GM18858 (cell line): ENCODE data around the gene UTP3.
"Not testable (repeated sequence)": the region's sequence is repeated elsewhere in the genome, so short reads cannot be mapped to it uniquely, and the experiment has no call there.

ENCODE experiments used
- ATAC-seq: cut with Tn5 transposase; IDR thresholded peaks from one replicate; pipeline ENCODE4 v1.9.1; 2021; ENCODE audit not compliant: unreplicated experiment

The UTP3 gene

DNA sequence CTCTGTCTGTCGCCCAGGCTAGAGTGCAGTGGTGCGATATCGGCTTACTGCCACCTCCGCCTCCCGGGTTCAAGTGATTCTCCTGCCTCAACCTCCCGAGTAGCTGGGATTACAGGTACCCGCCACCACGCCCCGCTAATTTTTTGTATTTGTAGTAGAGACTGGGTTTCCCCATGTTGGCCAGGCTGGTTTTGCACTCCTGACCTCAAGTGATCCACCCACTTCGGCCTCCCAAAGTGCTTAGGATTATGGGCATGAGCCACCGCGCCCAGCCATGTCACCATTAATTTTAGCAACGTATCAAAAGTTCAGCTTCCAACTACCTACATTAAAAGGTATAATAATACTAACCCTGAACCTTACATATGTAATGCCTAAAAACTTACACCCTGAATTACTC is 940 bp upstream of the UTP3 start:
- ATAC-seq = no peak

DNA sequence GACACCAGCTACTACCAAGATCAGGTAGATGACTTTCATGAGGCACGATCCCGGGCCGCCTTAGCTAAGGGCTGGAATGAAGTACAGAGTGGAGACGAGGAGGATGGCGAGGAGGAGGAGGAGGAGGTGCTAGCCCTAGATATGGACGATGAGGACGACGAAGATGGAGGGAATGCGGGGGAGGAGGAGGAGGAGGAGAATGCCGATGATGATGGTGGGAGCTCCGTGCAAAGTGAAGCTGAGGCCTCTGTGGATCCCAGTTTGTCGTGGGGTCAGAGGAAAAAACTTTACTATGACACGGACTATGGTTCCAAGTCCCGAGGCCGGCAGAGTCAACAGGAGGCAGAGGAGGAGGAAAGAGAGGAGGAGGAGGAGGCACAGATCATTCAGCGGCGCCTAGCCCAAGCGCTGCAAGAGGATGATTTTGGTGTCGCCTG is 481 bp downstream of the UTP3 start:
- ATAC-seq = no peak

DNA sequence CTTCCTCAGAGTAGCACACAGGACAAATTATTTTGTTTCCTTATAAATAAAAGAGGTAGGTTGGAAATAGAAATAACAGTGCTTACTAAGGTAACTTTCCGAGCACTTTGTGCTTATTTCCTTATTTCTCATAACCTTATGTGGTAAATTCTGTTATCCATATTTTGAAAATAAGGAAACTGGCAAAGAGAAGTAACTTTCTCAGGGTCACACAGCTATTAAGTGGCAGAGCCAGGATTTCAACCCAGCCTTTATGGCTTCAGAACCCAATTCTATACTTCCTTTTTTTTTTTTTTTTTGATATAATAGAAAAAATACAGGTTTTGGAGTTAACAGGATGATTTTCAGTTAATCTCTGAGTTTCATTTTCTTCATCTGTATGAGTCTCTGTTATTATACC is 3.3 kb downstream of the UTP3 start:
- ATAC-seq = no peak

DNA sequence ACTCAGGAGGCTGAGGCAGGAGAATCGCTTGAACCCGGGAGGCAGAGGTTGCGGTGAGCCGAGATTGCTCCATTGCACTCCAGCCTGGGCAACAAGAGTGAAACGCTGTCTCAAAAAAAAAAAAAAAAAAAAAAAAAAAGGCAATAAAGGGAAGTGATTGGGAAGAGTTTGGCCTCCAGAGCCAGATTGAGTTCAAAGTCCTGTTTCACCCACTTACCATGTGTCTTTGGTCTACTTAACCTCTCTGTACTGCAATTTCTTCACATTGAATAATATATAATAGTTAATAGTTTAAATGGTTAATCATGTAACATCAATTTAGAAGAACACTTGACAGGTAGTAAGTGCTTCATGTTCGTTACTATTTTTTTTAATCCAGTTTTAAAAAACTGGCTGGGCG is 6.3 kb downstream of the UTP3 start:
- ATAC-seq = not testable (repeated sequence)

DNA sequence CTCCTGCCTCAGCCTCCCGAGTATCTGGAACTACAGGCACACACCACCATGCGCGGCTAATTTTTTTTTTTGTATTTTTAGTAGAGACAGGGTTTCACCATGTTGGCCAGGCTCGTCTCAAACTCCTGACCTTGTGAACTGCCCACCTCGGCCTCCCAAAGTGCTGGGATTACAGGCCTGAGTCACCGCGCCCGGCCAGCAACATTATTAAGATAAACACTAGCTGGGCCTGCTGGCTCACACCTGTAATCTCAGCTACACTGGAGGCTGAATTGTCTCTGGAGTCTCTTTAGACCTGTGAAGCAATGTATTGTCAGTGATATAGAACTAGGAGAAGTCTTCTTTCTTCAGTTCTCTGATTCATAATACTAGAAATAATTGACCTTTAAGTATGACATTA is 10.1 kb downstream of the UTP3 start:
- ATAC-seq = not testable (repeated sequence)

DNA sequence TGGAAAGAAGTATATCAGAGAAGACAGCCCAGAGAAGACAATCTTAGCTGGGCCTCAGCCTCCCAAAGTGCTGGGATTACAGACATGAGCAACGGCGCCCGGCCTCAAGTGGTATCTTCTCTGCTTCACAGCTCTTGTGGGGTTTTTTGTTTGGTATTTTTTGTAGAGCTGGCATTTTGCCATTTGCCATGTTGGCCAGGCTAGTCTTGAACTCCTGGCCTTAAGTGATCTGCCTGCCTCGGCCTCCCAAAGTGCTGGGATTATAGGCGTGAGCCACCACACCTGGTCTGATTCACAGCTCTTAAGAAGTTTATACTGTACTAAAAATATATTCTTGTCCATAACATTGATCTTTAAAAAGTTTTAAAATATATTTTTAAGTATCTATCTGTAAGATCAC is 12.4 kb downstream of the UTP3 start:
- ATAC-seq = no peak

DNA sequence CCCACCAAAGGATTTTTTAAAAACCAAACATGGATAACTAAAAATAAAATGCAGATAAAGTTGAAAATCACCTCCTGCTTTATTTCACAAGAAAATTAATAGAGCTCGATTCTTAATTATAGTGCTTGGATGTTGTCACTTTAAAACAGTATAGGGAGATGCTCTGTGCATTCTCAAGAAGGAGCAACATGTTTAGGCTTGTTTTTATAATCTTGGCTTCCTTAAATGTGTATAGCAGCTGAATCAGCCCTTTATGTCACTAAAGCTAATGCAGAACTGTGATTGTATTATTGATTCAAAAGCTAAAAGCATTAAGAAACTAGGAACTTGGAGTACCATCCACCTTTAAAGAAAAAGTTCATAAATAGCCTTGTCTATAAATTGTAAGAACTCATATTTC is 12.9 kb downstream of the UTP3 start:
- no peak for ATAC-seq

DNA sequence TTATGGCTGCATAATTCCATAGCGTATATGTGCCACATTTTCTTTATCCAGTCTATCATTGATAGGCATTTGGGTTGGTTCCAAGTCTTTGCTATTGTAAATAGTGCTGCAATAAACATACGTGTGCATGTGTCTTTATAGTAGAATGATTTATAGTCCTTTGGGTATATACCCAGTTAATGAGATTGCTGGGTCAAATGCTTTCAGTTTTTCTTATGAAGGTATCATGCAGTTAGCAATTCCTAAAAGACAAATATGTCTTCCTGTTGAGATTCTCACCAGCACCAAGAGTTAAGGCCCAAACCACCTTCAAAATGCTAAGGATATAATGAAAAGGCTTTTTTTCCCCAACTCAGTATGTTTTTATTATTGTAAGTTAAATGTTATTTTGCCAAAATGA is 14.3 kb downstream of the UTP3 start:
- not testable (repeated sequence) for ATAC-seq

DNA sequence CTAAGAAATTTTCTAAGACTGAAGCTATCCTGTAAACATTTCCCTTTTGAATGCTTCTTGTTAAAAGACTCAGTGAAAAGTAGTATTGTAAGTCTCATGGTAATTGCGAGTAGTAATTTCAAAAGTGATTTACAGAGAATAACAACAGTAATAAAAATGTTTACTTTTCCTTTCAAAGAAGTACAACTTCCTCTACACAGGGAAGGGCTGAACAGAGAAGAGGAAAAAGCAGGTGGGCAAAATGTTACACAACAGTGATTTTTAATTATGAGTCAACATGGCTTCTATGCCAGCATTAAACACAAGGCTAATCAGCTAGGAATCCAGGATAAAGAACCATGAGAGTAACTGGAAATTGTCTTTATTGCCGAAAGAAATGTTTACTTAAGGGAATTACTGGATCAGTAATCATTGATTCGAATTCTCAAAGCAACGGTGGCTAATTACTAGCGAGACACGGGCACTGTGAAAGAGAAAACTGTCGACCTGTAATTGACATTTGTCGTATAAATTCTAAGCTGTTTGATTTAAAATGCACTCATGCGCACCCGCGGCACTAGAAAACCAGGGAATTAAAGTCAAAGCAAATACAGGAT is 15.4 kb downstream of the UTP3 start:
- no peak for ATAC-seq

DNA sequence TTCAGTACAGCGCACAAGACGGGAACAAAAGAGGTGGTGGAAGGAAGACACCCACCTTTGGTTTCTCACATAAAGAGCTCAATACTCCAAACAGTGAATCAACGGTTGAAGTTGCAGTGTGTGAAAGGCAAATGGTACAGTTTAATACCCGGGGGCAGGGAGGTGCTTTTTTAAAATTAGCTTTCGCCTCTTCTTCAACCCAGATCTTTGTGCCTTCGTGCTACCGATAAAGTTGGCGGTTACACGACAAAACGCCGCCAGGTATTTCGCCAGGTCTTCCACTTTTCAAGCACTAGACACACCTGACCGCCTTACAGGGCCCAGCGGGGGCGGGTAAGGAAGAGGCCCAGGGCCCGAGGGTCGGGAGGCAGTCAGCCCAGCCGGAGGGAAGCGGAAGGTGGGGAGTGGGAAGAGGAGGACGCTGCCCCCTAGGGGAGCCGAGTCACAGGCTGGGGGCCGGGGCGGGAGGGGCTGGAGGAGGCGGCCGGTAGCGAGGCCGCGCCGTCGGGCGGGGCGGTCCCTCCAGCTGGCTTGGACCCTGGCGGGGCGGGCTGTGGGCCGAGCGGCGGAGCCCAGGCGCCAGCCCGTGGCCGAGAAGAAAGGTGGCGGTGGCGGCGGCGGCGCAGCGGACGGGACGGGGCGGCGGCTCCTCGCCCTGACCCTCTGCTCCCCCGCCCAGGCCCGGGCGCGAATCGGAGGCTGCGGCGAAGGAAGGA is 16.0 kb downstream of the UTP3 start:
- peak; percentile 35 for ATAC-seq

DNA sequence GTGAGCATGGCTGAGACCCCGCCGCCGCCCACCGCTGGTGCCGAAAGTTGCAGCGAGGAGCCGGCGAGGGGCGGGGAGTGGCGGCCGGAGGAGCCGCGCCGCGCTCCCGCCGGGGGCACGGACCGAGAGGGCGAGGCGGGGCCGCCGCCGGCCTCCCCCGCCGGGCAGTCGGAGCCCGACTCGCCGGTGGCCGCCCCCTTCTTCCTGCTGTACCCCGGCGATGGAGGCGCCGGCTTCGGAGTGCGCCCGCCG is 16.5 kb downstream of the UTP3 start:
- peak; percentile 25 for ATAC-seq

DNA sequence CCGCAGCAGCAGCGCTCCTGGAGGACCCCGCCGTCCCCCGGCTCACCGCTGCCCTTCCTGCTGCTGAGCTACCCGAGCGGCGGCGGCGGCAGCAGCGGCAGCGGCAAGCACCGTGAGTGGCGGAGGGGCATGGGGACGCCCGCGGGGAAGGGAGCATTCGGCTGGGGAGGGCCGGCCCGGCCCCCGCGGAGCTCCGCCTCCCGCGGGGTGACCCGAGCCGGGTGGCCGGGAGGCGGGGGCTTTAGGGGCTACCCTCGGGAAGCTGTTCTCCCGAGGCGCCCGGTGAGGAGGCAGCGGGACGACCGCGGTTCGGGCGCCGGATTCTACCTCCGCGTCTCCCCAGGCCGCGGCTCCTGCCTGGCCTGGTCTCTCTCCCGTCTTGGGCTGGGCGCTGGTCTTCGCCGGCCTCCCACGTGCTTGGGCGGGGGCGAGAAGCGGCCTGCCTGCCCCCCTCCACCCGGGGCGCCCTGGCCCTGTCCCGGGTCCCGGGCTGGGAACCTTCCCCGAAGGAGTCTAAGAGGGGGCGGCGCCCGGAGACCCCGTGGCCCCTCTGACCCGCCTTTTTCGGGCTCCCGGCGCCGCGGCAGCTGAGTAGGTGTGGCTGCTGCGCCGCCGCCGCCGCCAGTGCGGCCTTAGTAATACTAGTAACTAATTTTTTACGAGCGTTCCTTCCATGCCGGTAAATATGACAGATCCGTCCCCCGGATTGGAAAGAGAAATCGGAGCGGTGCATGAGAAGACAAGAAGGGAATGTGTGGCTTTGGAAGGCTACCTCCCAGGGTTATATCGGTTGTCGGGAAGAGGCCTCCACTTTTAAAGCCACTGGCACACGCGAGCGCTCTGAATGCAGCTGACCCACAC is 17.1 kb downstream of the UTP3 start:
- ATAC-seq = peak; percentile 46

DNA sequence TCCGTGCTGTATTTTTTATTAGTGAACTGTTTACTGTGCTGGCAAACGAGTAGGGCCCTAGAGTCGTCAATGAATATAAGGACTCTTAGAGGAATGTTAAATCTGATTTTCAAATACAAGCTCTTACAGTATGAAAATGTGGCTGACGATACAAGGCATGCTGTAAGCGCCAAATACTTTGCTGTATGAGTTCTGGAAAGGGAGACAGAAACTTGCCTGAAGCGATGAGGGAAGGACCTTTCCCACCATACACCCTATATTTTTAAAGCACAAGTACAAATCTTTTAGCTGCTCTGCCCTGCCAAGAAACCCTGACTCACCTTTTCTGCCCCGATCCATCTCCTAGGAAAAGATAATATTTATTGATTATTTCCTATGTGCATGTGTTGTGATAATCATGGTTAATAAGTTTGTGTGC is 17.7 kb downstream of the UTP3 start:
- ATAC-seq = no peak

DNA sequence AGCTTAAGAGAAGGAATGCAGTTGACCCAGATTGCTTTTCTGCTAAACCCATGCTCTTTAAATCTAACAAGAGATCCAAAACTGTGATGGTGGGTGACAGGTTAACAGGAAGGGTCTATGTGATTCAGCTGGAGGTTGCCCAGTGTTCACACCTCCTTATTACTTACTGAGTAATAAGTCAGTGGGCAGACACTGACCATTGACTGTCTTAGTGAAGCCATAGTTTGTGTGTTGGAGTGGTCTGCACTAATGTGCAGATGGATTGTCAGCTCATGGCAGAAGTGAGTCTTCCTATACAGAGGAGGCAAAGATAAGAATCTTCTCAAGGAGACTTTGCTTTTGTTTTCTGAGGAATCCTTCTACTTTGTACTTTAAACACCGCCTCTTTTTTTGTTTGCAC is 18.2 kb downstream of the UTP3 start:
- ATAC-seq = no peak

DNA sequence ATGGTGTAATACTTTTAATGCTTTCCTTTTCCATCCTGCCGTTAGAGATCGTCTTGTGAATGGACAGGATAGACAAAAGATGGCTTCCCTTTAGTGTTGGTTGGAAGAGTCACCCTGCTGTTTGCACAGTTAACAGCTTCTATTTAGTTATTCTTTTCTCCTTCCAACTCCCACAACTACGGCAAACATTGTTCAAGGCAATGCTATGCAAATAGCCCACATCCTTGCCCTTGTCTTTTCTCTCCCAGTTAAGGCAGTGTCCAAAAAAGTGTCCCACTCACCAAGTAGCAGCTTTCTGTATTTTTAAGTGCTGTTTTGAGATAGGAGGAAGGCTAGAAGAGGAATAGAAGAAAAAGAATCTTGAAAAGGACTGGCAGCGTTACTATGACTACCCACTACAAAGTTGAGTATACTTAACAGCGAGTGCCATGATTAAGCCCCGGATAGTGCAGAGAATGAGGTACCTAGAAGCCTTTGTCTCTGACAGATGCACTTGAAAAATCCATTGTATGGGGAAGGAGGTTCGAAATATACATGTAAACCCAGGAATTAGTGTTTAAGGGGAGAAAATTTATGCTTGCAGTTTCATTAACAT is 21.4 kb downstream of the UTP3 start:
- no peak for ATAC-seq

DNA sequence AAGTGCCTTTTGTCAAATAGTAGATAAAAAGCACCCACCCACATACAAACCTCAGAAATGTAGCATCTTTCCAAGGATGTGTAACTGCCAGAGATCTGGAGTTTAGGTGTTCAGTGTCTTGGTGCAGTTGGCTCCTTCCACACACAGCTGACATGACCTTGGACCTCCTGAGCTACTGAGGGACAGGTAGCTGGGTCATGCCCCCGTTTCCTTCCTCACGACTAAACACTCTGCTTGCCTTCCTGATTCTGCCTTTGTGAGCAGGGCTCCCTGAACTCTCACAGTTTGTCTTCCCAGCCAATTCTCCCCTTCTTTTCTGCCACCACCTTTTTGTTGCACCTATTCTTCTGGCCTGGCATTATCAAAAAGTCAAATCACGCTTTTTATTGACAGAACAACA is 23.3 kb downstream of the UTP3 start:
- ATAC-seq = no peak

DNA sequence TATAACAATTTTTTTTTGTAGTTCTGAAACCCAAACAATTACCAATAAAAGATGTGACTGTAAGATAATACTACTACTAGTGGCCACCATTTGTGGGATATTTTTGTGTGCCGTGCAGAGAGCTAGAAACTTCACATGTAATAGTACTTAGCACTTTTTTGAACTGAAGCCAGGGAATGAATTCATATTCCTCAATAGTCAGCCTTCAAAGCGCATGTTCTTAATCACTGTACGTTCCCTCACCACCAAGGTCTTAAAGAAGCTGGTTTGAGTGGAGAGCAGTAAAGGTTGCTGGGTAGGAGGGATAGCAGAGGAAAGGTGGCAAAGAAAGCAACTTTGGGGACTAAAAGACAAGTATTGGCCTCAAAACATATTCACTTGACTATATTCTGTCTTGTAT is 23.8 kb downstream of the UTP3 start:
- no peak for ATAC-seq

DNA sequence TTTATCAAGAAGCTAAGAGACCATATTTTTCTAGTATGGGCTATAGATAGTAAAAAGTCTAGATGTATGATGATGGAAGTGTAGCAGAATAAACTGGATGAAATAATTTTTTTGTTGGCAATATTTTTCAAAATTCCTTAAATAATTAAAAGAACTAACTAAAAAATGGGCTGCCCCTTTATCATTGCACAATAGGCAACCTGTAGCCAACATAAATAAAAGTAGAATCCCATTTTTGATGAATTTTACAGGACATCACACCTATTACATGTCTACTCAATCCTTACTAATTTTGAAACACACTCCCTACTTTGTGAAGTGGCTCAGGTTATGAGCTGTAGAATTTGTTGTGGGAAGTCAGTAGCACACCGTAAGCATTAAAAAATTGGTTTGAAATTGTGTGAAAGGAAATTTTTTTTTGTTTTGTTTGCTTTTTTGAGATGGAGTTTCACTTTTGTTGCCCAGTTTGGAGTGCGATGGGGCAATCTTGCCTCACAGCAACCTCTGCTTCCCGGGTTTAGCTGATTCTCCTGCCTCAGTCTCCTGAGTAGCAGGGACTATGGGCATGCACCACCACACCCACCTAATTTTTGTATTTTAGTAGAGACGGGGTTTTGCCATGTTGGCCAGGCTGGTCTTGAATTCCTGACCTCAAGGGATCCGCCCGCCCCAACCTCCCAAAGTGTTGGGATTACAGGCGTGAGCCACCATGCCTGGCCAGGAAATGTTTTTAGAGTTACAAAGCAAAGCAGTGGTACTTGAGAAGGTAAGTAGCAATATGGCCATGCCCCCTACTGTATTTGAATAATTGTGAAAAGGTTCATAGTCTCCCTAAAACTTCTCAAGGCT is 24.5 kb downstream of the UTP3 start:
- no peak for ATAC-seq

DNA sequence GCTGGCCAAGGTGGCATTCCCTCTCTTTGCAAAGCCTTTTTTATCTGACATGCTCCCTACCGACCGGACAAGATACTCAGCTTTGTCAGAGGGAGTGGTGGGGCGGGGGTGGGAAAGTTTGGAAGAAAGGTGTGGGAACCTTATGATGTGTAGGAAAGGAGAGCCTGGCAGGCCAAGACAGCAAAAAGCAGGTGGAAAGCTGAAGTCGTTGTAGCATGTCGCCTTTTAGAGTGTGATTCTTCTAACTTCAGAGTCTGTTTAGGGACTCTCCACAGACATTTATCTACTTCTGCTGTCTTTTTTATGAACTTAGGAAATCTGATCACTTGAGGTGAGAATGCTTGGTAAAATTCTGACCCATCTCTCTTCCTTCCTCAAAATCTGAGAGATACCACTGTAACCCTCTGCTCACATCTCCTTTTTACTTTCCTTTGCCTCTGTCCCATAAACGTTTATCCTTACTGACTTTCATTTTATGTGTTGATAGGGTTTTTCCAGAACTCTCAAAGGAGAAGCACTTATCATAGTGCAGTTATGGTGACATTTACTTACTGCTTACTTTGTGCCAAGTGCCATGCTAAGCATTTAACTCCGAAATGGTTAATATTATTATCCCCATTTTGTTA is 25.2 kb downstream of the UTP3 start:
- ATAC-seq = peak; percentile 42

DNA sequence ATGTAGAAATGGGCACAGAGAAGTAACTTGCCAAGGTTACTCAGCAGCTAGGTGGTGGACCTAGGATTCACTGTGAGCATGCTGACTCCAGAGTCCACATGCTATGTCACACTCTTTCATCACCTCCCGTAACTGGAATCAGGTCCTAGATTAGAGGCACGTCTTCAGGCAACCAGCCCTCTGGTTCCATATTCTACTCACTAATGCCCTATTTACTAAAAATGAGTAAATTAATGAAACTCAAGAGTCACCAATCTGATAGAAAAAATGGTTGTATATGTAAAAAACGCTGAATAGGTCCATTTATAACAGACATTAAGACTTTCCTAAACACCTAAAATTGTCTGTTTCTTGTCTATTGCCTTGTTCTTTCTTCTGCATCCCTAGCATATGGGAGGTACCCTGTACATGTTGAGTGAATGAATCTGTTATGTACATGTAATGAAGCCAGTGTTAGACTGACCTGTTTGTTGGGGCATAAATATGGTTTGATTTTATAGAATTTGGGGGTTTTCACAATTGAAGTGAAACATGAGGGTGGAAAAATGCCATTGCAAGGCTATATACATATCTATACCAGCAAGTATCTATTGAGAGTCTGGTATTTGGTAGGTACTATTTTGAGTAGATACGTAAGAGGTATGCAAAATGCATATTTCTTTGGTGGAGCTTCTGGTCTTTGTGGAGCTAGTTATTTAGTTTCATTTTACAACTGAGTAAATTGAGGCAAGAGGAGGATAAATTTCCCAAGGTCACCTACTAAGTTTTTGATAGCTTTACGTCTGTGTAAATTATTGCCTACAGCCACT is 26.0 kb downstream of the UTP3 start:
- peak; percentile 50 for ATAC-seq
